HK-2 (cell line): ENCODE measurements around the gene CSAG1.
"Not testable (repeated sequence)": the region's sequence is repeated elsewhere in the genome, so short reads cannot be mapped to it uniquely, and the experiment has no call there.

Experiments
- DNase-seq: peaks from one replicate; pipeline ENCODE4 v3.0.0-alpha.2; 2018; ENCODE audit not compliant: unreplicated experiment

Gene CSAG1, protein sequence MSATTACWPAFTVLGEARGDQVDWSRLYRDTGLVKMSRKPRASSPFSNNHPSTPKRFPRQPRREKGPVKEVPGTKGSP

GRCh38 chrX:152733261-152733975 lies at the start of gene CSAG1, which contains the start of gene MAGEA12:
TSS of gene CSAG1 (minus strand) at chrX:152733721. CDS start at chrX:152732460, 1,261 bp downstream.
TSS of gene MAGEA12 (plus strand) at chrX:152733757. CDS start at chrX:152736162, 2,405 bp downstream.
- DNase-seq, result no peak

DNA sequence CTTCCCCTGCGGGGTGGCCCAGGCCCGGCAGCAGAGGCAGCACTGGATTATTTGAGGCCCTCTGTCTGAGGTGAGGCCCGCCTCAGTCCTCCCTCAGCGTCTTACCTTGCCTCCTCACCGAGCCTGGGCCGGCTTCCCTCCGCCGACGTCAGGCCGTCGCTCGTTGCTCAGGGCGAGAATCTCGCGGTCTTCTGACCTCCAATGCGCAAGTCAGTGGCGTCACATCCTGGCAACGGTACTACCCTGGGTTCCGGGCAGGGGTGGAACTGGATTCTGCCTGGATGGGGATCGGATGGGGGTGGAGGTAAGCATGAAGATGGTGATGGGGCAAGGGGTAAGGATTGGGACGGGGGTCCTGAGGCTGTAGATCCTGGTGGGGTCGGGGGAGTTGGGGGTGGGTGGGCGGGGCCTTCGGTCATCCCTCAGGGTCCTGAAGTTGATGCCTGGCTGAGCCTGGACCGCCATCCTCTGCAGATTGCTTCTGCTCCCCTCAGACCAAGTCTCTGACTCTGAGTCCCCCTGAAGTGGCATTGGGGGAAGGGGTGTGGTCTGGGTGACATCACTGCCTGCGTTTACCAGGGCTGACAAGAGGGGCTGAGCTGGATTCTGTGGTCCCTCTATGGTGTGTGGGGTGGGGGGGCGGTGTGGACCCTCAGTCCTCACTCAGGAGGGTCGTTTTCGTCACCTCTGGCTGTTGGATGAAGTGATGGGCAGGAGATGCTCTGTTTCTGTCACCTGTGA lies 36.2 kb upstream of the CSAG1 start, which contains the start of gene MAGEA6:
Gene MAGEA6, minus strand, starts transcription at position 141 of the 741 bp plus-strand sequence. CDS start 2,039 bp downstream, outside the sequence.
- not testable (repeated sequence) for DNase-seq

DNA sequence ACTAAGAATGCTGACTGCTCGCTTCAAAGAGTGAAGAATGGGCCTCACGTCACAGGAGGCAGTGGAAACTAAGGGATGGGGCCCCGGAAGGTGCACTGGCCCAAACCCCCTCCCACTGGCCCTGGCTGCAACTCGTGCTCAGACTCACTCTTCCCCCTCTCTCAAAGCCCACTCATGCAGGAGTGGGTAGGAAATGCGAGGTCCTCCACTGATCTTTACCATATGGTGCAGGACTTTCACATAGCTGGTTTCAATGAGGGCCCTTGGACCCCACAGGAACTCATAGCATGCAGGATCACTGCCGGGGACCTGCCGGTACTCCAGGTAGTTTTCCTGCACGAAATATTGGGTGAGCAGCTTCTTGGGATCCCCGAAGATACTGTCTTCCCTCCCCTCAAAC lies 33.0 kb upstream of the CSAG1 start:
- not testable (repeated sequence) for DNase-seq

GRCh38 chrX:152761582-152761981 lies 28.1 kb upstream of the CSAG1 start:
- DNase-seq, result not testable (repeated sequence)

DNA sequence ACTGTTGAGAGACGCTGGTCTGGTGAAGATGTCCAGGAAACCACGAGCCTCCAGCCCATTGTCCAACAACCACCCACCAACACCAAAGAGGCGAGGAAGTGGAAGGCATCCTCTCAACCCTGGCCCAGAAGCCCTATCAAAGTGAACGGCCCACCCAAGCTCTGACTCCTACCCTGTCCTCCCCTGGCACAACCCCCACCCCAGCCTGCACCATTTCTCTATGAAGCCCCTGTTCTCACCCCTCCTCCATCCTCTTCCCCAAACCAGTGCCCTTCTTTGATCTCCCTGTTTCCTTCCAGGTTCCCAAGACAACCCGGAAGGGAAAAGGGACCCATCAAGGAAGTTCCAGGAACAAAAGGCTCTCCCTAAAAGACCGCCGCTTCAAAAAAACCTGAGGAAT lies 26.0 kb upstream of the CSAG1 start:
- not testable (repeated sequence) for DNase-seq

GRCh38 chrX:152758918-152759317 lies 25.4 kb upstream of the CSAG1 start, which contains the start of gene CSAG3:
TSS of gene CSAG3 (plus strand) at chrX:152759218.
- DNase-seq, result not testable (repeated sequence)

DNA sequence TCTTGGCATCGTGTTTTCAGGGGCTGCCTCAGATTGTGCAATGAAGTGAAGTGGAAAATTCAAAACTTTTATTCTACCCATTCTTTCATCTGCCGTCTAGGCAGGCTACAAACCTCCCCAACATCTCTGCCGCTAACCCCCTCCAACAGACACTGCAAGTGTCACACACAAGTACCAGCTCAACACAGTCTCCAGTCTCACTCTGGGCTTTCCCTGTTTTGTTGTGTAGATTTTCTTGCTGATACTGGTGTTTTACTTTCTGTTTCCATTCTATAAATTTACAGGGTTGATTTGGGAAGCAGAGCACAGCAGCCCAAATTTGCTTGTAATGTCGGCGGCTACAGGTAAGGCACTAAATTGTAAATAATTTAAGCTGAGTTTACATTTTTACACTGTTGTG lies 21.4 kb upstream of the CSAG1 start:
- not testable (repeated sequence) for DNase-seq

- not testable (repeated sequence) for DNase-seq
These were observed 20.4 kb upstream of the CSAG1 start, which contains the start of gene MAGEA2 for GRCh38 chrX:152753686-152754650. TSS of gene MAGEA2 (minus strand) at chrX:152753842. CDS start at chrX:152751363, 2,479 bp downstream.

GRCh38 chrX:152738560-152738959 lies 5.0 kb upstream of the CSAG1 start:
- DNase-seq, result no peak

GRCh38 chrX:152736528-152736927 lies 3.0 kb upstream of the CSAG1 start:
- not testable (repeated sequence) for DNase-seq

DNA sequence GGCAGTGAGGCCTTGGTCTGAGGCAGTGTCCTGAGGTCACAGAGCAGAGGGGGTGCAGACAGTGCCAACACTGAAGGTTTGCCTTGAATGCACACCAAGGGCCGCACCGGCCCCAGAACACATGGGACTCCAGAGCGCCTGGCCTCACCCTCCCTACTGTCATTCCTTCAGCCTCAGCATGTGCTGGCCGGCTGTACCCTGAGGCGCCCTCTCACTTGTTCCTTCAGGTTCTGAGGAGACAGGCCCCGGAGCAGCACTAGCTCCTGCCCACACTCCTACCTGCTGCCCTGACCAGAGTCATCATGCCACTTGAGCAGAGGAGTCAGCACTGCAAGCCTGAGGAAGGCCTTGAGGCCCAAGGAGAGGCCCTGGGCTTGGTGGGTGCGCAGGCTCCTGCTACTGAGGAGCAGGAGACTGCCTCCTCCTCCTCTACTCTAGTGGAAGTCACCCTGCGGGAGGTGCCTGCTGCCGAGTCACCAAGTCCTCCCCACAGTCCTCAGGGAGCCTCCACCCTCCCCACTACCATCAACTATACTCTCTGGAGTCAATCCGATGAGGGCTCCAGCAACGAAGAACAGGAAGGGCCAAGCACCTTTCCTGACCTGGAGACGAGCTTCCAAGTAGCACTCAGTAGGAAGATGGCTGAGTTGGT lies 2.5 kb upstream of the CSAG1 start:
- DNase-seq, result no peak

- no peak for DNase-seq
These were observed 1.6 kb upstream of the CSAG1 start for GRCh38 chrX:152735101-152735500.

- DNase-seq, result not testable (repeated sequence)
These were observed 780 bp upstream of the CSAG1 start for GRCh38 chrX:152734143-152734858.

DNA sequence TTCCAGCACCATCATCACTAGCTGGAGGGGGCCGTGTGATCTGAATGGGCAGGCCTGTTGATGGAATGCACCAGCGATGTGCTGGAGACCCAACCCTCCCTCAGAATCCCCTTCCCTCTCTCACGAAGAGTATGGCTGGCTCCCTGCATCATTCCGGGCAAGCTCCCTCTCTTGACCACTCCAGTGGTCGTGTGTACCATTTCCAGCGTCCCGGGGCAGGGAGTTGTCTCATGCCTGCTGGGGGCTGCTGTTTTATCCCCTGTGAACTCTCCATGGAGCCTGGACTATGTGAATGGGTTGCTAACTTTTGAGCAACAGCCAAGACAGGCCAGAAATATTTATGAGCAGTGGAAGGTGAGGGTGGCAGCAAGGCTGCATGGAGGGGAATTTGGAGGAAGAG lies 8.1 kb downstream of the CSAG1 start:
- DNase-seq, result no peak

DNA sequence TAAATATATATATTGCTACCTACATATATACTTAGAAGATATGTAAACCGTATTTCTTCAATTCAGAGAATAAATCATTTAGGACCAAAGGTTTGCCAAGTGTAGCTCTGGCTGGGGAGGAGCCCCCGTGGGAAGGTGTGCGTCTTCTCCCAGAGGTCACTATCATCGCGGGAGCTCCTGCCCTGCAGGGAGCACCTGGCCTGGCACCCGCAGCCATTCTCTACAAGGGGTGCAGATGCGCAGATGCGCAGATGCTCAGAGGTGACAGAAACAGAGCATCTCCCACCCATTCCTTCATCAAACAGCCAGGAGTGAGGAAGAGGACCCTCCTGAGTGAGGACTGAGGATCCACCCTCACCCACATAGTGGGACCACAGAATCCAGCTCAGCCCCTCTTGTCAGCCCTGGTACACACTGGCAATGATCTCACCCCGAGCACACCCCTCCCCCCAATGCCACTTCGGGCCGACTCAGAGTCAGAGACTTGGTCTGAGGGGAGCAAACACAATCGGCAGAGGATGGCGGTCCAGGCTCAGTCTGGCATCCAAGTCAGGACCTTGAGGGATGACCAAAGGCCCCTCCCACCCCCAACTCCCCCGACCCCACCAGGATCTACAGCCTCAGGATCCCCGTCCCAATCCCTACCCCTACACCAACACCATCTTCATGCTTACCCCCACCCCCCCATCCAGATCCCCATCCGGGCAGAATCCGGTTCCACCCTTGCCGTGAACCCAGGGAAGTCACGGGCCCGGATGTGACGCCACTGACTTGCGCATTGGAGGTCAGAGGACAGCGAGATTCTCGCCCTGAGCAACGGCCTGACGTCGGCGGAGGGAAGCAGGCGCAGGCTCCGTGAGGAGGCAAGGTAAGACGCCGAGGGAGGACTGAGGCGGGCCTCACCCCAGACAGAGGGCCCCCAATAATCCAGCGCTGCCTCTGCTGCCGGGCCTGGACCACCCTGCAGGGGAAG lies 19.4 kb downstream of the CSAG1 start, which contains the start of gene MAGEA2B:
Gene MAGEA2B, plus strand, starts transcription at position 814 of the 973 bp plus-strand sequence. CDS start 2,479 bp downstream, outside the sequence.
- DNase-seq, result not testable (repeated sequence)

DNA sequence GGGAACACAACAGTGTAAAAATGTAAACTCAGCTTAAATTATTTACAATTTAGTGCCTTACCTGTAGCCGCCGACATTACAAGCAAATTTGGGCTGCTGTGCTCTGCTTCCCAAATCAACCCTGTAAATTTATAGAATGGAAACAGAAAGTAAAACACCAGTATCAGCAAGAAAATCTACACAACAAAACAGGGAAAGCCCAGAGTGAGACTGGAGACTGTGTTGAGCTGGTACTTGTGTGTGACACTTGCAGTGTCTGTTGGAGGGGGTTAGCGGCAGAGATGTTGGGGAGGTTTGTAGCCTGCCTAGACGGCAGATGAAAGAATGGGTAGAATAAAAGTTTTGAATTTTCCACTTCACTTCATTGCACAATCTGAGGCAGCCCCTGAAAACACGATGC lies 20.3 kb downstream of the CSAG1 start:
- DNase-seq, result not testable (repeated sequence)

GRCh38 chrX:152709173-152709572 lies 24.3 kb downstream of the CSAG1 start, which contains the start of gene CSAG2:
TSS of gene CSAG2 (minus strand) at chrX:152709273. CDS start at chrX:152709112, 161 bp downstream.
- not testable (repeated sequence) for DNase-seq

DNA sequence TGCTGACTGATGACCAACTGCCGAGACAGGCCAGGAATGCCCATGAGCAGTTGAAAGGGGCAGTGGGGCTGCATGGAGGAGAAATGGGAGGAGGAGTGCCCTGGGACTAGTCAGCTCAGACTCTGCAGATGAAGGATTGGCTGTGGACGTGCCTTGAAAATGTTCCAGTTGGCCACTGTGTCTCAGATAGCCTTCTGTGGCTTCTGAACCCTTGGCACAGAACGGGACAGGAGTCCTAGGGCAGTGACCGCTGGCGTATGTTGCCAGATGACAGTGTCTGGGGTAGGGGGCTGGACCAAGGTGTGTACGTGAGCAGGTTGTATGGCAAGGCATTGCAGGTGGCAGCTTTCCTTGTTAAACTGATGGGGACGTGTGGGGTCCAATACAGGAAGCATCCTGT lies 27.0 kb downstream of the CSAG1 start:
- DNase-seq, result not testable (repeated sequence)
